ENCODE data around the gene GDF15. TPM values are rescaled to one million over a fixed set of nuclear protein-coding genes. Genes with fewer than 3 reads are reported as not detected.

The GDF15 gene
- total and polyA plus RNA-seq, 2 donors (not counting 1 experiment from before 2014, with no cell fraction given) = 0.19 TPM; not detected in 1

GRCh38 chr19:18419699-18420460 lies 33.9 kb downstream of the GDF15 start:
- Histone ChIP-seq H3K4me3 (ENCODE audit: control extremely low read depth in 1 of 5, extremely low read depth in 1 of 5, insufficient read depth in 1 of 5, low read depth in 2 of 5, low read length in 4 of 5) (peak overlapping the region in 4 of 5 experiments; percentile 41 to 67 (median 52)), H3K4me1 (ENCODE audit: control insufficient read depth in 2 of 2, insufficient read depth in 2 of 2, low read length in 2 of 2) (peaks cover 64 to 75% of the 10 kb centered on the region in 2 donors), H2AFZ (ENCODE audit: insufficient read depth, low read depth, low read length, poor library complexity, severe bottlenecking) (peak overlapping the region; percentile 51), H3K9me3 (ENCODE audit: control extremely low read depth in 1 of 3, control insufficient read depth in 2 of 3, insufficient read depth in 1 of 3, low read length in 2 of 3) (peaks cover 0 to 28% (median 0%) of the 10 kb centered on the region in 3 donors), H3K27ac (ENCODE audit: low read length in 2 of 2) (no peak overlapping the region), H3K4me2 (replicated peaks; ENCODE audit: low read depth, low read length, poor library complexity, severe bottlenecking) (peak overlapping the region; percentile 97), H4K20me1 (ENCODE audit: control insufficient read depth, insufficient read depth, low read length, poor library complexity, severe bottlenecking) (peaks cover 54% of the 10 kb centered on the region), H3K27me3 (replicated peaks in 1 of 4; ENCODE audit: control extremely low read depth in 1 of 4, control insufficient read depth in 3 of 4, insufficient read depth in 4 of 4, low read length in 3 of 4) (peaks cover 0 to 43% (median 28%) of the 10 kb centered on the region in 4 experiments), H3K79me2 (ENCODE audit: control insufficient read depth, insufficient read depth, low read length) (peaks cover 28% of the 10 kb centered on the region), H3K36me3 (replicated peaks in 1 of 2; ENCODE audit: control extremely low read depth in 1 of 2, control insufficient read depth in 1 of 2, extremely low read depth in 1 of 2, insufficient read depth in 2 of 2, low read length in 1 of 2) (no peaks in the 10 kb centered on the region), H3K9ac (ENCODE audit: low read length) (peak overlapping the region; percentile 63)
- TF ChIP-seq, protein P1, sequence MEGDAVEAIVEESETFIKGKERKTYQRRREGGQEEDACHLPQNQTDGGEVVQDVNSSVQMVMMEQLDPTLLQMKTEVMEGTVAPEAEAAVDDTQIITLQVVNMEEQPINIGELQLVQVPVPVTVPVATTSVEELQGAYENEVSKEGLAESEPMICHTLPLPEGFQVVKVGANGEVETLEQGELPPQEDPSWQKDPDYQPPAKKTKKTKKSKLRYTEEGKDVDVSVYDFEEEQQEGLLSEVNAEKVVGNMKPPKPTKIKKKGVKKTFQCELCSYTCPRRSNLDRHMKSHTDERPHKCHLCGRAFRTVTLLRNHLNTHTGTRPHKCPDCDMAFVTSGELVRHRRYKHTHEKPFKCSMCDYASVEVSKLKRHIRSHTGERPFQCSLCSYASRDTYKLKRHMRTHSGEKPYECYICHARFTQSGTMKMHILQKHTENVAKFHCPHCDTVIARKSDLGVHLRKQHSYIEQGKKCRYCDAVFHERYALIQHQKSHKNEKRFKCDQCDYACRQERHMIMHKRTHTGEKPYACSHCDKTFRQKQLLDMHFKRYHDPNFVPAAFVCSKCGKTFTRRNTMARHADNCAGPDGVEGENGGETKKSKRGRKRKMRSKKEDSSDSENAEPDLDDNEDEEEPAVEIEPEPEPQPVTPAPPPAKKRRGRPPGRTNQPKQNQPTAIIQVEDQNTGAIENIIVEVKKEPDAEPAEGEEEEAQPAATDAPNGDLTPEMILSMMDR (IDR thresholded peaks at IDR 0.05) = no peak
- TF ChIP-seq EZH2 (IDR thresholded peaks at IDR 0.05; ENCODE audit: borderline replicate concordance, insufficient read depth, low read depth, low read length, poor library complexity, severe bottlenecking) = no peak
- ChIA-PET POLR2A (interaction anchor here (0.7 to 2.8 kb wide), 4 partner anchors 9 to 227 kb away, joined by 3 to 15 read pairs (median 4); partner anchors contain the start of gene MPV17L2), CTCF (interaction anchor here (0.6 to 3.5 kb wide), 16 partner anchors 9 to 214 kb away, joined by 3 to 17 read pairs (median 5); partner anchors contain the start of gene LSM4)
- H3K27me3 Mint-ChIP-seq = peaks cover 28% of the 10 kb centered on the region
- DNase-seq (peak; percentile 62), ATAC-seq (ENCODE audit: low read depth) (peak; percentile 48)
- no peaks in the 10 kb centered on the region for H3K9me3 Mint-ChIP-seq (ENCODE audit: insufficient read depth)
- peaks cover 60% of the 10 kb centered on the region for H3K4me1 Mint-ChIP-seq
- H3K27ac Mint-ChIP-seq = peak overlapping the region; percentile 38
- peak overlapping the region; percentile 83 for H3K4me3 Mint-ChIP-seq
- intact Hi-C loops (cut with micrococcal nuclease) = loop anchor here (1.0 to 5.0 kb wide), 2 partner anchors 9 to 33 kb away; partner anchors contain the start of gene GDF15
- under 1% methylated on average over 97 of the region's 97 CpGs for WGBS (ENCODE audit: insufficient coverage)
